SK-N-SH (cell line): ENCODE measurements around the gene CERS6.

Experiments
- CTCF ChIP-seq: fragments of 200-600 bp; sonication (generic); IDR thresholded peaks from 2 replicates; pipeline ENCODE4 v1.6.1; 2017; ENCODE audit warnings: antibody characterized with exemption, mild to moderate bottlenecking, moderate library complexity
- GATA2 ChIP-seq: sonication (generic); formaldehyde crosslinking; IDR thresholded peaks from 2 replicates; pipeline ENCODE4 v1.5.0; 2020; ENCODE audit warnings: mild to moderate bottlenecking, missing genetic modification reagents
- POLR2AphosphoS5 ChIP-seq: IDR thresholded peaks from 2 replicates; pipeline ENCODE4 v1.6.1; 2012; ENCODE audit warnings: low read depth, low read length
- RAD21 ChIP-seq: IDR thresholded peaks from 2 replicates; pipeline ENCODE4 v1.6.1; 2012; ENCODE audit warnings: mild to moderate bottlenecking, low read length
- RCOR1 ChIP-seq: fragments of 150-350 bp; IDR thresholded peaks from 2 replicates; pipeline ENCODE4 v1.6.1; 2017; ENCODE audit warnings: antibody characterized with exemption, low read length
- REST ChIP-seq: IDR thresholded peaks from 2 replicates; pipeline ENCODE4 v1.6.1; 2012; ENCODE audit warnings: mild to moderate bottlenecking, low read depth, low read length, moderate library complexity
- SIN3A ChIP-seq: IDR thresholded peaks from 2 replicates; pipeline ENCODE4 v1.6.1; 2012; ENCODE audit warnings: low read depth, mild to moderate bottlenecking, low read length, moderate library complexity, borderline replicate concordance
- YY1 ChIP-seq: IDR thresholded peaks from 2 replicates; pipeline ENCODE4 v1.4.0; 2012; ENCODE audit warnings: low read depth, mild to moderate bottlenecking
- ZBTB33 ChIP-seq: IDR thresholded peaks from 2 replicates; pipeline ENCODE4 v1.4.0; 2012; ENCODE audit warnings: low read depth, borderline replicate concordance

- TF ChIP-seq CTCF: no peak
- no peak for TF ChIP-seq YY1
- no peak for TF ChIP-seq RCOR1
- no peak for TF ChIP-seq GATA2 (CRISPR knock-in tag)
- no peak for TF ChIP-seq POLR2AphosphoS5
- no peak for TF ChIP-seq RAD21
- no peak for TF ChIP-seq ZBTB33
- no peak for TF ChIP-seq REST
- no peak for TF ChIP-seq SIN3A
These were observed 276.4 kb downstream of the CERS6 start for GRCh38 chr2:168732506-168732905.
